Measurements from ENCODE around the gene CASZ1. TPM values are rescaled to one million over a fixed set of nuclear protein-coding genes. Genes with fewer than 3 reads are reported as not detected.

Gene CASZ1
- total RNA-seq, 1 donor from 2014 or later: 3.4 TPM

DNA sequence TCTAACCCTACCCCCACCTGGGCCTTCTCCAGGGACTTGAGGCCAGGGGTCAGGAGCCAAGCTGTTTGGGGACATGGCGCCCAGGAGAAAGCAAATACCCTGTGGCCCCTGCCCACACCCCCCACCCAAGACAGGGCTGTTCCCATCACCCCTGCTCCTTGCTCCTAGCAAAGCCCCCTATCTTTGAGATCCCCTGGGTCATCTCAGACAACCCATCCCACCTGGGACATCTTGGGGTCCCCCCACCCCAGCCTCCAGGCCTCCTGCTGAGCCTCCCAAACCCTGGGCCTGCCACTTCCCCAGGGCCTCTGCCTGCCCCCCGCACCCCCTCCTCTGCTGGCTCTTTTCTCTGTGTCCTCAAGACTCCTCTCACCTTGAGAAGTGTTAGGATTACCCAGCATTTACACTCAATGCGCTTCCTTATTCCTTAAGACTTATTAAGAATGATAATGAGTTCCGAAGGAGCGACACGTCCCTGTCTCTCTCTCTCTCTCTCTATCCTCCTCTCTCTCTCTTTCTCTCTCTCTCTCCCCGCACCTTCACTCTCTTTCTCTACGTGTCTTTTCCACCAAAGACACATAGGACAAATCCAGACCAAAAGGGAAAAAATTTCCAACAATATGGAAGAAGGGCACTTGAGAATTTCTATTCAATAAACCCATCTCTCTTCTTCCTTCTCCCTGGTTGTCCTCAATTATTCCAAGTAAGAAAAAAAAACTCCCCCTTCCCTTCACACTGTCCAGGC, 7.2 kb downstream of the CASZ1 start:
- H3K36me3 Mint-ChIP-seq: peaks cover 2% of the 10 kb centered on the region
- Histone ChIP-seq H3K9ac (no peak overlapping the region), H3K27ac (peak overlapping the region; percentile 8), H3K79me2 (ENCODE audit: low read depth) (peaks cover 32% of the 10 kb centered on the region), H4K20me1 (ENCODE audit: low read depth) (peaks cover 61% of the 10 kb centered on the region), H3K27me3 (peaks cover 21% of the 10 kb centered on the region), H3K4me1 (peaks cover 50% of the 10 kb centered on the region), H2AFZ (replicated peaks) (no peak overlapping the region), H3K9me3 (ENCODE audit: low read depth) (no peaks in the 10 kb centered on the region), H3K4me3 (no peak overlapping the region), H3K36me3 (no peaks in the 10 kb centered on the region), H3F3A (ENCODE audit: low read depth) (peaks cover 39% of the 10 kb centered on the region), H3K4me2 (peak overlapping the region; percentile 47)
- H3K4me1 Mint-ChIP-seq: peaks cover 43% of the 10 kb centered on the region
- H3K4me3 Mint-ChIP-seq: no peak overlapping the region
- H3K27ac Mint-ChIP-seq: no peak overlapping the region
- no peak for DNase-seq (ENCODE audit: low spot score)
- H3K9me3 Mint-ChIP-seq: no peaks in the 10 kb centered on the region
- no peak for TF ChIP-seq EZH2phosphoT487 (IDR thresholded peaks at IDR 0.05)
- TF ChIP-seq, protein P1, sequence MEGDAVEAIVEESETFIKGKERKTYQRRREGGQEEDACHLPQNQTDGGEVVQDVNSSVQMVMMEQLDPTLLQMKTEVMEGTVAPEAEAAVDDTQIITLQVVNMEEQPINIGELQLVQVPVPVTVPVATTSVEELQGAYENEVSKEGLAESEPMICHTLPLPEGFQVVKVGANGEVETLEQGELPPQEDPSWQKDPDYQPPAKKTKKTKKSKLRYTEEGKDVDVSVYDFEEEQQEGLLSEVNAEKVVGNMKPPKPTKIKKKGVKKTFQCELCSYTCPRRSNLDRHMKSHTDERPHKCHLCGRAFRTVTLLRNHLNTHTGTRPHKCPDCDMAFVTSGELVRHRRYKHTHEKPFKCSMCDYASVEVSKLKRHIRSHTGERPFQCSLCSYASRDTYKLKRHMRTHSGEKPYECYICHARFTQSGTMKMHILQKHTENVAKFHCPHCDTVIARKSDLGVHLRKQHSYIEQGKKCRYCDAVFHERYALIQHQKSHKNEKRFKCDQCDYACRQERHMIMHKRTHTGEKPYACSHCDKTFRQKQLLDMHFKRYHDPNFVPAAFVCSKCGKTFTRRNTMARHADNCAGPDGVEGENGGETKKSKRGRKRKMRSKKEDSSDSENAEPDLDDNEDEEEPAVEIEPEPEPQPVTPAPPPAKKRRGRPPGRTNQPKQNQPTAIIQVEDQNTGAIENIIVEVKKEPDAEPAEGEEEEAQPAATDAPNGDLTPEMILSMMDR (IDR thresholded peaks at IDR 0.05): no peak
- no peak for TF ChIP-seq EZH2 (IDR thresholded peaks at IDR 0.05)
- H3K27me3 Mint-ChIP-seq (ENCODE audit: insufficient read depth, low read depth): peaks cover 22% of the 10 kb centered on the region

DNA sequence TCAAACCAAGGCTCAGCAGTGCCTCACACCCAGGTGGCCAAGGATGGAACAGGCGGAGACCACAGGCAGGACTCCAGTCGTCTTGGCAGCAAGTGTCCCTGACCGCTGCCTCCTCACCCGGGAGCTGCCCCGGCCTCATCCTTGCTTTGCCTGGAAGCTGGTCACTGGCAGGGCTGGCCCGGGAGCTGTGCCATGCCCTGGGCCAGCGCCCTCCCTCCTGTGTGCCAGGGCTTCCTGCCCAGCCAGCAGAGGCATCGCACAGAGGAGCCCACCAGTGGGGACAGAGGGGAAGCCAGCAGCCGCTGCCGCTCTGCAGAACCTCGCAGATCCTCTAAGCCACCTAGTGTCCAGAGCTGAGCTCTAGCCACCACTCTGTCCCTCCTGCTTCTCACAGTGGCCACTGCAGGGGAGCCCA, 7.8 kb downstream of the CASZ1 start:
- H2AFZ ChIP-seq (replicated peaks): no peak overlapping the region
- peak; percentile 73 for DNase-seq (ENCODE audit: low spot score)

DNA sequence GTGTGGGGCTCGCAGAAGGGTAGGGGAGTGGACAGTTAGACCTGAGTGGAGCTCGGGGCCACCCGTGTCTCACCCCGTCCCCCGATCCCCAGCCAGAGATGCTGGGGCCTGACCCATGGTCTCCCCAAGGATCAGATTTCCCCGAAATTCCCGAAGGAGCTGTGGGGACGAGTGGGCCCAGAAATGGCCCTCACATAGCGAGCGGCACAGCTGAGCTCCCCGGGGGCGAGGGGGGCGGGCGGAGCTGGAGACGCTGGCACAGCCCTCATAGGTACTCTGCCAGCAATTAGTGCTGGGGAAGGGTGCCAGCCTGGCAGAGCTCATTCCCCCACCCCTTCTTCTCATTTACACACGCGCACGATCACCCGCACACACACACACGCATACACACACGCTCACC, 9.2 kb downstream of the CASZ1 start:
- Histone ChIP-seq H3K9me3 (ENCODE audit: low read depth) (no peaks in the 10 kb centered on the region), H2AFZ (replicated peaks) (no peak overlapping the region), H3K79me2 (ENCODE audit: low read depth) (peaks cover 26% of the 10 kb centered on the region), H3K9ac (no peak overlapping the region), H4K20me1 (ENCODE audit: low read depth) (peaks cover 57% of the 10 kb centered on the region), H3F3A (ENCODE audit: low read depth) (peaks cover 37% of the 10 kb centered on the region), H3K4me1 (peaks cover 51% of the 10 kb centered on the region), H3K4me3 (no peak overlapping the region), H3K27ac (no peak overlapping the region), H3K27me3 (peaks cover 1% of the 10 kb centered on the region), H3K4me2 (no peak overlapping the region), H3K36me3 (no peaks in the 10 kb centered on the region)
- Mint-ChIP-seq H3K27me3 (ENCODE audit: insufficient read depth, low read depth) (peaks cover 12% of the 10 kb centered on the region), H3K4me3 (peak overlapping the region; percentile 24), H3K36me3 (peaks cover 2% of the 10 kb centered on the region), H3K27ac (no peak overlapping the region), H3K9me3 (no peaks in the 10 kb centered on the region), H3K4me1 (peaks cover 49% of the 10 kb centered on the region)
- DNase-seq (ENCODE audit: low spot score): no peak
- no peak for TF ChIP-seq EZH2 (IDR thresholded peaks at IDR 0.05)
- no peak for TF ChIP-seq EZH2phosphoT487 (IDR thresholded peaks at IDR 0.05)
- TF ChIP-seq, protein P1 (IDR thresholded peaks at IDR 0.05): no peak

More for the DNA sequence above, 7.8 kb downstream of the CASZ1 start:
- Histone ChIP-seq H3K27ac (no peak overlapping the region), H3K4me3 (no peak overlapping the region), H3F3A (ENCODE audit: low read depth) (peaks cover 37% of the 10 kb centered on the region), H3K9ac (no peak overlapping the region), H3K27me3 (peaks cover 14% of the 10 kb centered on the region), H3K4me1 (peaks cover 50% of the 10 kb centered on the region), H3K4me2 (peak overlapping the region; percentile 47), H3K36me3 (no peaks in the 10 kb centered on the region), H3K79me2 (ENCODE audit: low read depth) (peaks cover 32% of the 10 kb centered on the region), H3K9me3 (ENCODE audit: low read depth) (no peaks in the 10 kb centered on the region), H4K20me1 (ENCODE audit: low read depth) (peaks cover 58% of the 10 kb centered on the region)
- peaks cover 49% of the 10 kb centered on the region for H3K4me1 Mint-ChIP-seq
- H3K27ac Mint-ChIP-seq: no peak overlapping the region
- H3K4me3 Mint-ChIP-seq: no peak overlapping the region
- peaks cover 2% of the 10 kb centered on the region for H3K36me3 Mint-ChIP-seq
- H3K27me3 Mint-ChIP-seq (ENCODE audit: insufficient read depth, low read depth): peaks cover 19% of the 10 kb centered on the region
- TF ChIP-seq EZH2 (IDR thresholded peaks at IDR 0.05): no peak
- TF ChIP-seq, protein P1 (IDR thresholded peaks at IDR 0.05): peak; percentile 53
- TF ChIP-seq EZH2phosphoT487 (IDR thresholded peaks at IDR 0.05): no peak
- no peaks in the 10 kb centered on the region for H3K9me3 Mint-ChIP-seq

All from neural progenitor cell (in vitro differentiated cells).